DOHH2 (cell line): ENCODE data around the gene ASXL2.

Experiments used
- H3F3A ChIP-seq: fragments of 200-600 bp; sonication (generic), shearing (Covaris generic); 2 replicates; pipeline ENCODE4 v1.6.0; 2016; ENCODE audit warnings: antibody characterized with exemption, mild to moderate bottlenecking; ENCODE audit not compliant: control insufficient read depth, insufficient read depth
- H3K27ac ChIP-seq: fragments of 200-600 bp; sonication (generic); 2 replicates; pipeline ENCODE4 v1.5.1; 2014; ENCODE audit warnings: low read depth, mild to moderate bottlenecking, low read length, moderate library complexity
- H3K27me3 ChIP-seq: fragments of 200-600 bp; sonication (generic); 2 replicates; pipeline ENCODE4 v1.6.1; 2014; ENCODE audit warnings: mild to moderate bottlenecking, low read length, mixed read lengths; ENCODE audit not compliant: control insufficient read depth
- H3K36me3 ChIP-seq: fragments of 200-600 bp; sonication (generic); 2 replicates; pipeline ENCODE4 v1.6.1; 2014; ENCODE audit warnings: mild to moderate bottlenecking, low read length, moderate library complexity, mixed read lengths; ENCODE audit not compliant: control insufficient read depth
- H3K4me1 ChIP-seq: fragments of 200-600 bp; sonication (generic); 2 replicates; pipeline ENCODE4 v1.6.1; 2014; ENCODE audit warnings: mild to moderate bottlenecking, low read length, mixed read lengths; ENCODE audit not compliant: control insufficient read depth
- H3K4me2 ChIP-seq: fragments of 200-600 bp; sonication (generic); 2 replicates; pipeline ENCODE4 v1.6.0; 2014; ENCODE audit warnings: mild to moderate bottlenecking, low read length, moderate library complexity
- H3K4me3 ChIP-seq: fragments of 200-600 bp; sonication (generic); 2 replicates; pipeline ENCODE4 v1.5.1; 2014; ENCODE audit warnings: mild to moderate bottlenecking, low read length, mixed read lengths
- H3K79me2 ChIP-seq: fragments of 200-600 bp; sonication (generic); 2 replicates; pipeline ENCODE4 v1.6.1; 2014; ENCODE audit warnings: mild to moderate bottlenecking, low read length, mixed read lengths; ENCODE audit not compliant: control insufficient read depth
- H3K9me2 ChIP-seq: fragments of 200-600 bp; sonication (generic); replicated peaks from 2 replicates; pipeline ENCODE4 v1.6.1; 2014; ENCODE audit warnings: mild to moderate bottlenecking, low read length, mixed read lengths; ENCODE audit not compliant: control insufficient read depth
- H3K9me3 ChIP-seq: fragments of 200-600 bp; sonication (generic); 2 replicates; pipeline ENCODE4 v1.6.1; 2014; ENCODE audit warnings: antibody characterized with exemption, low read length, mixed read lengths; ENCODE audit not compliant: control insufficient read depth, insufficient read depth
- H4K20me1 ChIP-seq: fragments of 200-600 bp; sonication (generic); 2 replicates; pipeline ENCODE4 v1.6.0; 2014; ENCODE audit warnings: low read depth, mild to moderate bottlenecking, antibody characterized with exemption, low read length, moderate library complexity; ENCODE audit not compliant: control insufficient read depth, insufficient read depth
- EZH2phosphoT487 ChIP-seq: fragments of 200-600 bp; sonication (generic); IDR thresholded peaks from 2 replicates; pipeline ENCODE4 v1.6.1; 2017; ENCODE audit warnings: borderline replicate concordance, mild to moderate bottlenecking, antibody characterized with exemption, low read length, moderate library complexity, mixed read lengths
- TF ChIP-seq, protein P1 (sequence below): fragments of 200-600 bp; sonication (generic); IDR thresholded peaks from one replicate; pipeline ENCODE4 v1.5.1; 2014; ENCODE audit warnings: antibody characterized with exemption, mild to moderate bottlenecking, low read depth, low read length; ENCODE audit not compliant: poor library complexity, severe bottlenecking

The ASXL2 gene

DNA sequence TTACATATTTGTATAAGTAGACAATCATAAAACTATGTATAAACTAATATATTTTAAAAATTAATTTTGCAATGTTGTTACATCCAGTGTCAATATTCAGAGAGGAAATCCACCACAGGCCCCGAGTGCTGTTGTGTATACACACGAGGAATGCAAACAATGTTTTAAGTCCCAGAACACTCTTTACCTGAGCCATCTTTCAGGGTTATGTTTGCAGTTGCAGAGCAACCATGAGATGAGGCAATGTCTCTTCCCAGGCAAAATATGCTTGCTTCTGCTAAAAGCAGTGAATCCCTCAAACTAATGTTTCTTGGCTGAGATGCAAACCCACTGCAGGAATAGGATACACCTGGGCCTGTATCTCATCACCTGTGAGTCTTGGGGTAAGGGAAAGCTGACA lies 91.3 kb downstream of the ASXL2 start:
- H3K4me2 ChIP-seq = no peak overlapping the region
- no peak overlapping the region for H3K27ac ChIP-seq
- peaks cover 16% of the 10 kb centered on the region for H3K36me3 ChIP-seq
- H3K9me3 ChIP-seq = no peaks in the 10 kb centered on the region
- no peak overlapping the region for H3K4me3 ChIP-seq
- no peaks in the 10 kb centered on the region for H3K4me1 ChIP-seq
- no peaks in the 10 kb centered on the region for H3K9me2 ChIP-seq
- TF ChIP-seq, protein P1, sequence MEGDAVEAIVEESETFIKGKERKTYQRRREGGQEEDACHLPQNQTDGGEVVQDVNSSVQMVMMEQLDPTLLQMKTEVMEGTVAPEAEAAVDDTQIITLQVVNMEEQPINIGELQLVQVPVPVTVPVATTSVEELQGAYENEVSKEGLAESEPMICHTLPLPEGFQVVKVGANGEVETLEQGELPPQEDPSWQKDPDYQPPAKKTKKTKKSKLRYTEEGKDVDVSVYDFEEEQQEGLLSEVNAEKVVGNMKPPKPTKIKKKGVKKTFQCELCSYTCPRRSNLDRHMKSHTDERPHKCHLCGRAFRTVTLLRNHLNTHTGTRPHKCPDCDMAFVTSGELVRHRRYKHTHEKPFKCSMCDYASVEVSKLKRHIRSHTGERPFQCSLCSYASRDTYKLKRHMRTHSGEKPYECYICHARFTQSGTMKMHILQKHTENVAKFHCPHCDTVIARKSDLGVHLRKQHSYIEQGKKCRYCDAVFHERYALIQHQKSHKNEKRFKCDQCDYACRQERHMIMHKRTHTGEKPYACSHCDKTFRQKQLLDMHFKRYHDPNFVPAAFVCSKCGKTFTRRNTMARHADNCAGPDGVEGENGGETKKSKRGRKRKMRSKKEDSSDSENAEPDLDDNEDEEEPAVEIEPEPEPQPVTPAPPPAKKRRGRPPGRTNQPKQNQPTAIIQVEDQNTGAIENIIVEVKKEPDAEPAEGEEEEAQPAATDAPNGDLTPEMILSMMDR = no peak
- TF ChIP-seq EZH2phosphoT487 = no peak
- no peaks in the 10 kb centered on the region for H3K79me2 ChIP-seq
- H3K27me3 ChIP-seq = no peaks in the 10 kb centered on the region
- no peaks in the 10 kb centered on the region for H4K20me1 ChIP-seq
- no peaks in the 10 kb centered on the region for H3F3A ChIP-seq

DNA sequence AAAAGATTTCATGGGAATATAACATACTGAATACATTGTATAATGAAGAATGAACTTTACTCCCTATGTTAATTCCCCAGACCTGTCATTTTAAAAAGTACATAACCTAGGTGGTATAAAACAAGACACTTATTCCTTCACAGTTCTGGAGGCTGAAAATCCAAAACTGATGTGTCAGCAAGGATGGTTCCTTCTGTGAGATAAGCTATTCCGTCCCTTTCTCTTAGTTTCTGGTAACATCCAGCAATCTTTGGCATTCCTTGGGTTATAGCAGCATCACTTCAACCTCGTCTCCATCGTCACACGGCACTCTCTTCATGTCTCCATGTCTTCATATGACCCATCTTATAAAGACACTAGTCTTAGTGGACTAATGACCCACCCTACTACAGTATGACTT lies 93.9 kb downstream of the ASXL2 start:
- Histone ChIP-seq H3K4me3 (no peak overlapping the region), H3K27ac (no peak overlapping the region), H3K9me3 (no peaks in the 10 kb centered on the region), H3K36me3 (peaks cover 14% of the 10 kb centered on the region), H4K20me1 (no peaks in the 10 kb centered on the region), H3K27me3 (no peaks in the 10 kb centered on the region), H3F3A (no peaks in the 10 kb centered on the region), H3K4me1 (no peaks in the 10 kb centered on the region), H3K9me2 (no peaks in the 10 kb centered on the region), H3K79me2 (no peaks in the 10 kb centered on the region), H3K4me2 (no peak overlapping the region)
- TF ChIP-seq, protein P1 = no peak
- no peak for TF ChIP-seq EZH2phosphoT487

DNA sequence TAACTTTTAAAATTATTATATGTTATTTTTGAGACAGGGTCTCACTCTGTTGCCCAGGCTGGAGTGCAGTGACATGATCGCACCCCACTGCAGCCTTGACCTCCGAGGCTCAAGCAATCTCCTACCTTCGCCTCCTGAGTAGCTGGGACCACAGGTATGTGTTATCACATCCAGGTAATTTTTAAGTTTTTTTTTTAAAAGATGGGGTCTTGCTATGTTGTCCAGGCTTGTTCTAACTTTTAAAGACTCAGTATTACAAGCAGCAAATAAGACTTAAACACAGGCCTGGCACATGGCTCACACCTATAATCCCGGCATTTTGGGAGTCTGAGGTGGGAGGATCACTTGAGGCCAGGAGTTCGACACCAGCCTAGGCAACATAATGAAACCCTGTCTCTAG lies 101.2 kb downstream of the ASXL2 start:
- no peak overlapping the region for H3K4me3 ChIP-seq
- H3K79me2 ChIP-seq = no peaks in the 10 kb centered on the region
- no peak for TF ChIP-seq EZH2phosphoT487
- TF ChIP-seq, protein P1 = no peak
- H3F3A ChIP-seq = no peaks in the 10 kb centered on the region
- H3K4me2 ChIP-seq = no peak overlapping the region
- H3K27ac ChIP-seq = no peak overlapping the region
- no peaks in the 10 kb centered on the region for H3K9me3 ChIP-seq
- no peaks in the 10 kb centered on the region for H3K27me3 ChIP-seq
- H3K4me1 ChIP-seq = no peaks in the 10 kb centered on the region
- no peaks in the 10 kb centered on the region for H3K36me3 ChIP-seq
- H3K9me2 ChIP-seq = no peaks in the 10 kb centered on the region
- no peaks in the 10 kb centered on the region for H4K20me1 ChIP-seq

DNA sequence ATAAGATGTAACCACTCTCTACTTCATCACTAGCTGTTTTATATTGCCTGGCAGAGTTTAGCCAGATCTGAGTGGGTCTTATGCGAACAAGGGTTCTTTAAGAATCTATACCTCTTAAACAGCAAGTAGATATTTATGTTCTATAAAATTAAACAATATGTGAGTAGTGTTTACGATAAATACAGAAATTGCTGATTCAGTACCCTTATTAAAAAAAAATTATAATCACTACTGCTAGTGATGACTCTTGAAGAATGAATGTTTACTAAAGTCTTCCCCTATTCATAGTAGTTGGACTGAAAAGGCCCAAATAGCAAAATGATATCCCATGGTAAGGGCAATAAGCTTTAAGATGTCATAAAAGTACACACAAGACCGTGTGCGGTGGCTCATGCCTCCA lies 106.2 kb downstream of the ASXL2 start:
- H3K79me2 ChIP-seq = no peaks in the 10 kb centered on the region
- no peaks in the 10 kb centered on the region for H4K20me1 ChIP-seq
- H3K4me1 ChIP-seq = no peaks in the 10 kb centered on the region
- no peak for TF ChIP-seq EZH2phosphoT487
- TF ChIP-seq, protein P1 = no peak
- no peak overlapping the region for H3K4me2 ChIP-seq
- H3K36me3 ChIP-seq = peaks cover 25% of the 10 kb centered on the region
- no peaks in the 10 kb centered on the region for H3K9me2 ChIP-seq
- H3K4me3 ChIP-seq = no peak overlapping the region
- no peaks in the 10 kb centered on the region for H3K9me3 ChIP-seq
- H3K27me3 ChIP-seq = no peaks in the 10 kb centered on the region
- H3F3A ChIP-seq = no peaks in the 10 kb centered on the region
- H3K27ac ChIP-seq = no peak overlapping the region
